Measurements from ENCODE around the gene CYTH4. TPM values are rescaled to one million over a fixed set of nuclear protein-coding genes. Genes with fewer than 3 reads are reported as not detected.

The CYTH4 gene
- total and polyA plus RNA-seq, 10 of the 15 experiments (the other 5 are each of a cell fraction or from before 2014, with no cell fraction given): 1.5 to 27.3 (median 16.9) TPM

DNA sequence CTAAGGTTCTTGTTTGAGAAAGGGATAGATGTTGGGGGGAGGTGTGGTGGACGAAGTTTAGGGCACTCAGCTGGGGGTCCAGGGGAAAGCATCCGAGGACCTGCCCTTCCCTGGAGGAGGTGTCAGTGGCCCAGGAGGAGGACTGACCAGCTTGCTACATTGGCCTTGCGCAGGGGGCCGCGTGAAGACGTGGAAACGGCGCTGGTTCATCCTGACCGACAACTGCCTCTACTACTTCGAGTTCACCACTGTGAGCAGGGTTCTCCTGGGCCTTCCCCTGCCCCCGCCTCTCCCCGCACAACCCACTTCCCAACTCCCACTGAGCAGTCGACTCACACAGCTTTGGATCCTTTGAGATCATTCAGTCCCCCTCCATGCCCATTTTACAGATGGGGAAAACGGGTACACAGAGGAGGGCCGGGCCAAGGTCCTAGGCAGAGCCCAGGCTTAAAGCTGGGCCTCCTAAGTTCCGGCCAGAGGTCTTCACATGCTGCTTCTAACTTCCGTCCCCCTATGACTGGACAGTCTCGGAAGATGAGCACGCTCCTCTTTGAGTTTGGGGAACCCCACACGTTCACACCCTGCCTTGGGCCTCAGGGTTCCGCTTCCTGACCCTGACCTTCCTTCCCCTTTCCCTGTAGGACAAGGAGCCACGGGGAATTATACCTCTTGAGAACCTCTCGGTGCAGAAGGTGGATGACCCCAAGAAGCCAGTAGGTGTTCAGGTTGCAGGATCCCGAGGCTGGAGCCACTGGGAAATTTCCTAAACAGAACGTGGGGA is 28.7 kb downstream of the CYTH4 start (continued):
- TF ChIP-seq, protein P1, sequence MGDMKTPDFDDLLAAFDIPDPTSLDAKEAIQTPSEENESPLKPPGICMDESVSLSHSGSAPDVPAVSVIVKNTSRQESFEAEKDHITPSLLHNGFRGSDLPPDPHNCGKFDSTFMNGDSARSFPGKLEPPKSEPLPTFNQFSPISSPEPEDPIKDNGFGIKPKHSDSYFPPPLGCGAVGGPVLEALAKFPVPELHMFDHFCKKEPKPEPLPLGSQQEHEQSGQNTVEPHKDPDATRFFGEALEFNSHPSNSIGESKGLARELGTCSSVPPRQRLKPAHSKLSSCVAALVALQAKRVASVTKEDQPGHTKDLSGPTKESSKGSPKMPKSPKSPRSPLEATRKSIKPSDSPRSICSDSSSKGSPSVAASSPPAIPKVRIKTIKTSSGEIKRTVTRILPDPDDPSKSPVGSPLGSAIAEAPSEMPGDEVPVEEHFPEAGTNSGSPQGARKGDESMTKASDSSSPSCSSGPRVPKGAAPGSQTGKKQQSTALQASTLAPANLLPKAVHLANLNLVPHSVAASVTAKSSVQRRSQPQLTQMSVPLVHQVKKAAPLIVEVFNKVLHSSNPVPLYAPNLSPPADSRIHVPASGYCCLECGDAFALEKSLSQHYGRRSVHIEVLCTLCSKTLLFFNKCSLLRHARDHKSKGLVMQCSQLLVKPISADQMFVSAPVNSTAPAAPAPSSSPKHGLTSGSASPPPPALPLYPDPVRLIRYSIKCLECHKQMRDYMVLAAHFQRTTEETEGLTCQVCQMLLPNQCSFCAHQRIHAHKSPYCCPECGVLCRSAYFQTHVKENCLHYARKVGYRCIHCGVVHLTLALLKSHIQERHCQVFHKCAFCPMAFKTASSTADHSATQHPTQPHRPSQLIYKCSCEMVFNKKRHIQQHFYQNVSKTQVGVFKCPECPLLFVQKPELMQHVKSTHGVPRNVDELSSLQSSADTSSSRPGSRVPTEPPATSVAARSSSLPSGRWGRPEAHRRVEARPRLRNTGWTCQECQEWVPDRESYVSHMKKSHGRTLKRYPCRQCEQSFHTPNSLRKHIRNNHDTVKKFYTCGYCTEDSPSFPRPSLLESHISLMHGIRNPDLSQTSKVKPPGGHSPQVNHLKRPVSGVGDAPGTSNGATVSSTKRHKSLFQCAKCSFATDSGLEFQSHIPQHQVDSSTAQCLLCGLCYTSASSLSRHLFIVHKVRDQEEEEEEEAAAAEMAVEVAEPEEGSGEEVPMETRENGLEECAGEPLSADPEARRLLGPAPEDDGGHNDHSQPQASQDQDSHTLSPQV (IDR thresholded peaks at IDR 0.05): no peak
- TF ChIP-seq MYB (IDR thresholded peaks at IDR 0.05; ENCODE audit: borderline replicate concordance, low read depth, low read length) (no peak), PAX5 (IDR thresholded peaks at IDR 0.05; ENCODE audit: borderline replicate concordance, low read depth, low read length) (peak; percentile 97), ASH2L (IDR thresholded peaks at IDR 0.05; ENCODE audit: borderline replicate concordance, low read depth) (no peak), IRF4 (IDR thresholded peaks at IDR 0.05; ENCODE audit: low read depth, low read length) (peak; percentile 70; the same call in 1 of the 2 replicates), NR2C1 (IDR thresholded peaks at IDR 0.05) (no peak), MYC (IDR thresholded peaks at IDR 0.05; ENCODE audit: insufficient read depth, insufficient read length, insufficient replicate concordance, low read length, severe bottlenecking) (no peak), NRF1 (conservative IDR thresholded peaks at IDR 0.05; ENCODE audit: low read depth, low read length) (no peak), TCF12 (IDR thresholded peaks at IDR 0.05; ENCODE audit: low read depth, low read length) (no peak), STAT3 (IDR thresholded peaks at IDR 0.05; ENCODE audit: low read depth, low read length) (no peak), SP1 (IDR thresholded peaks at IDR 0.05; ENCODE audit: low read depth, low read length) (peak; percentile 39), CREM (IDR thresholded peaks at IDR 0.05; ENCODE audit: low read depth) (peak; percentile 37; the same call in 1 of the 2 replicates), WRNIP1 (IDR thresholded peaks at IDR 0.05; ENCODE audit: borderline replicate concordance, low read depth, low read length) (no peak), ATF7 (IDR thresholded peaks at IDR 0.05; ENCODE audit: low read depth) (no peak), MTA3 (IDR thresholded peaks at IDR 0.05; ENCODE audit: borderline replicate concordance, low read length) (no peak), IKZF1 (conservative IDR thresholded peaks at IDR 0.05) (peak; percentile 80), JUNB (IDR thresholded peaks at IDR 0.05) (peak; percentile 66; the same call in 1 of the 2 replicates), FOS (IDR thresholded peaks at IDR 0.05; ENCODE audit: borderline replicate concordance, extremely low read depth, insufficient read length) (no peak), SREBF1 (IDR thresholded peaks at IDR 0.05; ENCODE audit: low read length) (no peak), CHD1 (IDR thresholded peaks at IDR 0.05; ENCODE audit: low read depth, low read length) (no peak), IKZF2 (IDR thresholded peaks at IDR 0.05) (peak; percentile 76 to 79)
- TF ChIP-seq, protein P2, sequence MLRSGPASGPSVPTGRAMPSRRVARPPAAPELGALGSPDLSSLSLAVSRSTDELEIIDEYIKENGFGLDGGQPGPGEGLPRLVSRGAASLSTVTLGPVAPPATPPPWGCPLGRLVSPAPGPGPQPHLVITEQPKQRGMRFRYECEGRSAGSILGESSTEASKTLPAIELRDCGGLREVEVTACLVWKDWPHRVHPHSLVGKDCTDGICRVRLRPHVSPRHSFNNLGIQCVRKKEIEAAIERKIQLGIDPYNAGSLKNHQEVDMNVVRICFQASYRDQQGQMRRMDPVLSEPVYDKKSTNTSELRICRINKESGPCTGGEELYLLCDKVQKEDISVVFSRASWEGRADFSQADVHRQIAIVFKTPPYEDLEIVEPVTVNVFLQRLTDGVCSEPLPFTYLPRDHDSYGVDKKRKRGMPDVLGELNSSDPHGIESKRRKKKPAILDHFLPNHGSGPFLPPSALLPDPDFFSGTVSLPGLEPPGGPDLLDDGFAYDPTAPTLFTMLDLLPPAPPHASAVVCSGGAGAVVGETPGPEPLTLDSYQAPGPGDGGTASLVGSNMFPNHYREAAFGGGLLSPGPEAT (IDR thresholded peaks at IDR 0.05; ENCODE audit: low read depth): 0 out of 2 replicates have a peak, but pooled peaks have one; percentile 17
- TF ChIP-seq, protein P3, sequence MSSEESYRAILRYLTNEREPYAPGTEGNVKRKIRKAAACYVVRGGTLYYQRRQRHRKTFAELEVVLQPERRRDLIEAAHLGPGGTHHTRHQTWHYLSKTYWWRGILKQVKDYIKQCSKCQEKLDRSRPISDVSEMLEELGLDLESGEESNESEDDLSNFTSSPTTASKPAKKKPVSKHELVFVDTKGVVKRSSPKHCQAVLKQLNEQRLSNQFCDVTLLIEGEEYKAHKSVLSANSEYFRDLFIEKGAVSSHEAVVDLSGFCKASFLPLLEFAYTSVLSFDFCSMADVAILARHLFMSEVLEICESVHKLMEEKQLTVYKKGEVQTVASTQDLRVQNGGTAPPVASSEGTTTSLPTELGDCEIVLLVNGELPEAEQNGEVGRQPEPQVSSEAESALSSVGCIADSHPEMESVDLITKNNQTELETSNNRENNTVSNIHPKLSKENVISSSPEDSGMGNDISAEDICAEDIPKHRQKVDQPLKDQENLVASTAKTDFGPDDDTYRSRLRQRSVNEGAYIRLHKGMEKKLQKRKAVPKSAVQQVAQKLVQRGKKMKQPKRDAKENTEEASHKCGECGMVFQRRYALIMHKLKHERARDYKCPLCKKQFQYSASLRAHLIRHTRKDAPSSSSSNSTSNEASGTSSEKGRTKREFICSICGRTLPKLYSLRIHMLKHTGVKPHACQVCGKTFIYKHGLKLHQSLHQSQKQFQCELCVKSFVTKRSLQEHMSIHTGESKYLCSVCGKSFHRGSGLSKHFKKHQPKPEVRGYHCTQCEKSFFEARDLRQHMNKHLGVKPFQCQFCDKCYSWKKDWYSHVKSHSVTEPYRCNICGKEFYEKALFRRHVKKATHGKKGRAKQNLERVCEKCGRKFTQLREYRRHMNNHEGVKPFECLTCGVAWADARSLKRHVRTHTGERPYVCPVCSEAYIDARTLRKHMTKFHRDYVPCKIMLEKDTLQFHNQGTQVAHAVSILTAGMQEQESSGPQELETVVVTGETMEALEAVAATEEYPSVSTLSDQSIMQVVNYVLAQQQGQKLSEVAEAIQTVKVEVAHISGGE (CRISPR knock-in tag; IDR thresholded peaks at IDR 0.05): no peak

Measured in GM12878 (cell line).